Naive B cell (primary cell): ENCODE measurements around the gene SAE1. TPM values are rescaled to one million over a fixed set of nuclear protein-coding genes. Genes with fewer than 3 reads are reported as not detected.
A peak's percentile ranks its signal among the peaks of the same experiment; 100 is the strongest.

Experiments
- ATAC-seq, 2 donors: fragments of 150-1000 bp; cut with Tn5 transposase; 2 replicates each; pipeline ENCODE4 v1.10.0; 2021; ENCODE audit warnings: low read depth in 2 of 2, mild to moderate bottlenecking in 2 of 2, moderate library complexity in 2 of 2
- DNase-seq: peaks from one replicate; pipeline ENCODE4 v3.0.0; 2022
- H3K27ac Mint-ChIP-seq, 6 donors: one replicate each; pipeline ENCODE4 v1.8.0; 2020 to 2022; ENCODE audit warnings: mild to moderate bottlenecking in 6 of 6, mixed read lengths in 6 of 6, moderate library complexity in 5 of 6, inconsistent platforms in 2 of 6
- H3K27me3 Mint-ChIP-seq, 3 donors: one replicate each; pipeline ENCODE4 v1.8.0; 2021 to 2022; ENCODE audit warnings: mixed read lengths in 3 of 3, mild to moderate bottlenecking in 1 of 3
- H3K36me3 Mint-ChIP-seq, 2 donors: one replicate each; pipeline ENCODE4 v1.8.0; 2020 to 2022; ENCODE audit warnings: mixed read lengths in 2 of 2, inconsistent platforms in 1 of 2, mild to moderate bottlenecking in 1 of 2
- H3K4me1 Mint-ChIP-seq, 3 donors: one replicate each; pipeline ENCODE4 v1.8.0; 2020 to 2022; ENCODE audit warnings: mixed read lengths in 3 of 3, inconsistent platforms in 1 of 3, mild to moderate bottlenecking in 1 of 3, moderate library complexity in 1 of 3
- H3K4me3 Mint-ChIP-seq, 8 donors: one replicate each; pipeline ENCODE4 v1.8.0; 2020 to 2022; ENCODE audit warnings: mild to moderate bottlenecking in 8 of 8, mixed read lengths in 8 of 8, moderate library complexity in 8 of 8, inconsistent platforms in 2 of 8
- H3K9me3 Mint-ChIP-seq, 7 donors: one replicate each; pipeline ENCODE4 v1.8.0; 2020 to 2022; ENCODE audit warnings: mixed read lengths in 7 of 7, mild to moderate bottlenecking in 5 of 7, inconsistent platforms in 2 of 7, moderate library complexity in 1 of 7
- polyA plus RNA-seq, 6 donors: library from polyadenylated mRNA; unstranded; fragments of 300-500 nt; fragmentation: Illumina TruSeq; gene quantifications; one replicate each; pipeline ENCODE4 v1.2.3, GENCODE V29; 2021; ENCODE audit warnings: low read depth in 6 of 6

SAE1 gene
- polyA plus RNA-seq, 6 donors from 2014 or later: 74.7 to 97.1 (median 78.9) TPM

GRCh38 chr19:47227352-47228167 is 96.9 kb downstream of the SAE1 start:
- Mint-ChIP-seq H3K4me3 (peak overlapping the region in 7 of 8 donors; percentile 42 to 87 (median 75)), H3K4me1 (peaks cover 22 to 31% (median 26%) of the 10 kb centered on the region in 3 donors), H3K36me3 (no peaks in the 10 kb centered on the region), H3K9me3 (no peaks in the 10 kb centered on the region), H3K27me3 (peaks cover 0 to 7% (median 2%) of the 10 kb centered on the region in 3 donors), H3K27ac (peak overlapping the region in 3 of 6 donors; percentile 81 to 94 (median 82))
- DNase-seq (peak; percentile 24), ATAC-seq (no peak)

- H3K9me3 Mint-ChIP-seq: no peaks in the 10 kb centered on the region
- H3K4me3 Mint-ChIP-seq: no peak overlapping the region
- no peak for ATAC-seq
- peak overlapping the region in 2 of 6 donors; percentile 56 to 94 for H3K27ac Mint-ChIP-seq
- DNase-seq: peak; percentile 29
- H3K36me3 Mint-ChIP-seq: no peaks in the 10 kb centered on the region
- peaks cover 27 to 37% (median 30%) of the 10 kb centered on the region in 3 donors for H3K4me1 Mint-ChIP-seq
- H3K27me3 Mint-ChIP-seq: peaks cover 0 to 11% (median 4%) of the 10 kb centered on the region in 3 donors
These were observed 97.7 kb downstream of the SAE1 start for GRCh38 chr19:47228168-47228936.

- DNase-seq (no peak), ATAC-seq (no peak)
- H3K4me1 Mint-ChIP-seq: peaks cover 27 to 37% (median 30%) of the 10 kb centered on the region in 3 donors
- H3K9me3 Mint-ChIP-seq: no peaks in the 10 kb centered on the region
- no peak overlapping the region for H3K4me3 Mint-ChIP-seq
- H3K27me3 Mint-ChIP-seq: peaks cover 0 to 11% (median 4%) of the 10 kb centered on the region in 3 donors
- H3K36me3 Mint-ChIP-seq: no peaks in the 10 kb centered on the region
- no peak overlapping the region for H3K27ac Mint-ChIP-seq
These were observed 98.5 kb downstream of the SAE1 start for GRCh38 chr19:47228937-47229675.

- peaks cover 27 to 37% (median 30%) of the 10 kb centered on the region in 3 donors for H3K4me1 Mint-ChIP-seq
- H3K9me3 Mint-ChIP-seq: no peaks in the 10 kb centered on the region
- H3K36me3 Mint-ChIP-seq: no peaks in the 10 kb centered on the region
- H3K27ac Mint-ChIP-seq: no peak overlapping the region
- no peak for ATAC-seq
- H3K27me3 Mint-ChIP-seq: peaks cover 0 to 11% (median 4%) of the 10 kb centered on the region in 3 donors
- no peak for DNase-seq
- no peak overlapping the region for H3K4me3 Mint-ChIP-seq
These were observed 99.0 kb downstream of the SAE1 start for GRCh38 chr19:47229676-47230053.

GRCh38 chr19:47230054-47230920 is 99.7 kb downstream of the SAE1 start:
- Mint-ChIP-seq H3K27me3 (peaks cover 0 to 11% (median 4%) of the 10 kb centered on the region in 3 donors), H3K4me3 (peak overlapping the region in 2 of 8 donors; percentile 6 to 9), H3K9me3 (no peaks in the 10 kb centered on the region), H3K36me3 (no peaks in the 10 kb centered on the region), H3K4me1 (peaks cover 26 to 35% (median 30%) of the 10 kb centered on the region in 3 donors), H3K27ac (no peak overlapping the region)
- ATAC-seq (peak; percentile 31 to 43), DNase-seq (peak; percentile 70)

GRCh38 chr19:47230921-47231214 is 100.2 kb downstream of the SAE1 start, which contains the start of gene BBC3:
Gene BBC3, minus strand, starts transcription at chr19:47231199. Its CDS starts 2,768 bp downstream, at chr19:47228431.
- DNase-seq: no peak
- peaks cover 0 to 13% (median 4%) of the 10 kb centered on the region in 3 donors for H3K27me3 Mint-ChIP-seq
- H3K9me3 Mint-ChIP-seq: no peaks in the 10 kb centered on the region
- ATAC-seq: no peak
- peak within 1 kb of the TSS; percentile 40 to 87 (median 78) for H3K4me3 Mint-ChIP-seq
- no peaks in the 10 kb centered on the region for H3K36me3 Mint-ChIP-seq
- H3K27ac Mint-ChIP-seq: peak within 1 kb of the TSS; percentile 40 to 94 (median 88)
- H3K4me1 Mint-ChIP-seq: peaks cover 21 to 30% (median 26%) of the 10 kb centered on the region in 3 donors

- DNase-seq (peak; percentile 83), ATAC-seq (peak; percentile 67 to 68)
These were observed 100.8 kb downstream of the SAE1 start for GRCh38 chr19:47231215-47232054.

GRCh38 chr19:47232422-47233211 is 102.0 kb downstream of the SAE1 start:
- no peaks in the 10 kb centered on the region for H3K9me3 Mint-ChIP-seq
- peaks cover 14 to 21% (median 18%) of the 10 kb centered on the region in 3 donors for H3K4me1 Mint-ChIP-seq
- DNase-seq: peak; percentile 37
- H3K4me3 Mint-ChIP-seq: peak overlapping the region; percentile 1 to 82 (median 75)
- ATAC-seq: no peak
- H3K27ac Mint-ChIP-seq: peak overlapping the region; percentile 34 to 94 (median 81)
- H3K27me3 Mint-ChIP-seq: peaks cover 0 to 14% (median 4%) of the 10 kb centered on the region in 3 donors
- no peaks in the 10 kb centered on the region for H3K36me3 Mint-ChIP-seq

More at GRCh38 chr19:47231215-47232054, 100.8 kb downstream of the SAE1 start:
- Mint-ChIP-seq H3K27me3 (peaks cover 0 to 18% (median 4%) of the 10 kb centered on the region in 3 donors), H3K9me3 (no peaks in the 10 kb centered on the region), H3K36me3 (no peaks in the 10 kb centered on the region), H3K4me1 (peaks cover 21 to 30% (median 26%) of the 10 kb centered on the region in 3 donors), H3K4me3 (peak overlapping the region; percentile 40 to 87 (median 78)), H3K27ac (peak overlapping the region; percentile 40 to 94 (median 87))

- Mint-ChIP-seq H3K27me3 (peaks cover 7 to 19% (median 18%) of the 10 kb centered on the region in 3 donors), H3K4me3 (no peak overlapping the region), H3K9me3 (no peaks in the 10 kb centered on the region), H3K27ac (peak overlapping the region in 1 of 6 donors; percentile 46), H3K4me1 (peaks cover 17 to 32% (median 22%) of the 10 kb centered on the region in 3 donors), H3K36me3 (no peaks in the 10 kb centered on the region)
- no peak for ATAC-seq
- no peak for DNase-seq
These were observed 105.5 kb downstream of the SAE1 start for GRCh38 chr19:47236072-47236675.

- H3K27ac Mint-ChIP-seq: peak overlapping the region in 2 of 6 donors; percentile 37 to 83
- H3K27me3 Mint-ChIP-seq: peaks cover 7 to 21% (median 12%) of the 10 kb centered on the region in 3 donors
- no peak for ATAC-seq
- peaks cover 5 to 22% (median 6%) of the 10 kb centered on the region in 3 donors for H3K4me1 Mint-ChIP-seq
- peaks cover 0 to 4% of the 10 kb centered on the region in 2 donors for H3K36me3 Mint-ChIP-seq
- H3K4me3 Mint-ChIP-seq: peak overlapping the region; percentile 18 to 83 (median 72)
- DNase-seq: no peak
- H3K9me3 Mint-ChIP-seq: peaks cover 0 to 4% (median 0%) of the 10 kb centered on the region in 7 donors
These were observed 108.5 kb downstream of the SAE1 start for GRCh38 chr19:47239152-47239551.
